ENCODE measurements around the gene CAPN5. TPM values are rescaled to one million over a fixed set of nuclear protein-coding genes. Genes with fewer than 3 reads are reported as not detected.

Gene CAPN5
- total RNA-seq, 1 experiment from 2014 or later, result 27.4 TPM

- no peak for TF ChIP-seq ZNF396 (CRISPR knock-in tag; IDR thresholded peaks at IDR 0.05; ENCODE audit: borderline replicate concordance)
- TF ChIP-seq PREB (CRISPR knock-in tag; IDR thresholded peaks at IDR 0.05; ENCODE audit: borderline replicate concordance), result no peak
- no peak for TF ChIP-seq JUN (CRISPR knock-in tag; IDR thresholded peaks at IDR 0.05)
- TF ChIP-seq EMX1 (CRISPR knock-in tag; IDR thresholded peaks at IDR 0.05), result no peak
- TF ChIP-seq ZBTB21 (CRISPR knock-in tag; IDR thresholded peaks at IDR 0.05; ENCODE audit: borderline replicate concordance), result no peak
- no peak for TF ChIP-seq CBFB (CRISPR knock-in tag; IDR thresholded peaks at IDR 0.05; ENCODE audit: low read depth)
- TF ChIP-seq USF2 (CRISPR knock-in tag; IDR thresholded peaks at IDR 0.05), result no peak
- no peak for TF ChIP-seq AR (CRISPR knock-in tag; IDR thresholded peaks at IDR 0.05)
- no peak for TF ChIP-seq NR3C1 (CRISPR knock-in tag; conservative IDR thresholded peaks at IDR 0.05; ENCODE audit: low read depth)
- TF ChIP-seq MLX (CRISPR knock-in tag; IDR thresholded peaks at IDR 0.05), result no peak
- TF ChIP-seq SOX15 (CRISPR knock-in tag; IDR thresholded peaks at IDR 0.05), result no peak
- no peak for TF ChIP-seq MXD4 (CRISPR knock-in tag; IDR thresholded peaks at IDR 0.05; ENCODE audit: borderline replicate concordance)
- no peak for TF ChIP-seq ATF2 (CRISPR knock-in tag; IDR thresholded peaks at IDR 0.05; ENCODE audit: borderline replicate concordance, low read depth)
- TF ChIP-seq ZNF512 (CRISPR knock-in tag; IDR thresholded peaks at IDR 0.05; ENCODE audit: borderline replicate concordance), result no peak
- TF ChIP-seq OVOL2 (CRISPR knock-in tag; IDR thresholded peaks at IDR 0.05; ENCODE audit: borderline replicate concordance), result no peak
- no peak for TF ChIP-seq FOXJ3 (CRISPR knock-in tag; IDR thresholded peaks at IDR 0.05; ENCODE audit: borderline replicate concordance)
- no peak for TF ChIP-seq ZNF317 (CRISPR knock-in tag; IDR thresholded peaks at IDR 0.05; ENCODE audit: borderline replicate concordance, low read depth)
- no peak overlapping the region for H3K27ac Mint-ChIP-seq
- H3K4me1 Mint-ChIP-seq, result peaks cover 21% of the 10 kb centered on the region
- no peaks in the 10 kb centered on the region for H3K9me3 Mint-ChIP-seq
- H3K4me3 Mint-ChIP-seq, result peak overlapping the region; percentile 43
- H3K27me3 Mint-ChIP-seq (ENCODE audit: low read depth), result no peaks in the 10 kb centered on the region
- DNase-seq (ENCODE audit: low spot score), result no peak
- CTCF ChIA-PET, result interaction anchor here (0.6 to 6.7 kb wide), 32 partner anchors 10 to 493 kb away, joined by 3 to 147 read pairs (median 6); partner anchors contain the start of gene AQP11
- peak; percentile 4; the same call in 1 of the 2 replicates for ATAC-seq
- no peaks in the 10 kb centered on the region for H3K36me3 Mint-ChIP-seq
- POLR2A ChIA-PET, result interaction anchor here (1.0 to 1.1 kb wide), 2 partner anchors 50 to 79 kb away, joined by 5 to 7 read pairs; no protein-coding TSS in a partner anchor
Observed at GRCh38 chr11:77126156-77126775, 59.5 kb downstream of the CAPN5 start.
